Transverse colon (tissue), 3 donors: ENCODE results near the gene TCERG1L.

ENCODE experiments used
- CTCF ChIP-seq, 5 experiments: fragments of 200-600 bp in 3 of 5; fragments of 450-650 bp in 2 of 5; sonication (generic) in 3 of 5; IDR thresholded peaks; 1 replicate in 2 of 5; 2 replicates in 3 of 5; pipeline ENCODE4 v1.5.1; 2016 to 2017; ENCODE audit warnings: antibody characterized with exemption in 5 of 5, inconsistent platforms in 3 of 5, mild to moderate bottlenecking in 2 of 5, moderate library complexity in 1 of 5
- POLR2A ChIP-seq: fragments of 450-650 bp; IDR thresholded peaks from one replicate; pipeline ENCODE4 v1.6.1; 2016; ENCODE audit warnings: antibody characterized with exemption, mild to moderate bottlenecking, moderate library complexity

- TF ChIP-seq CTCF (IDR thresholded peaks at IDR 0.05), result no peak
- TF ChIP-seq POLR2A, result no peak
Measured at GRCh38 chr10:131102676-131103075, 208.8 kb downstream of the TCERG1L start.
